Mammary epithelial cell (primary cell): ENCODE results near the gene VEGFD.

ENCODE experiments used
- CTCF ChIP-seq, 2 donors: IDR thresholded peaks in 1 of 2; conservative IDR thresholded peaks in 1 of 2; 2 replicates each; pipeline ENCODE4 v1.5.1; 2011 to 2012; ENCODE audit warnings: inconsistent platforms in 2 of 2, low read length in 2 of 2, mild to moderate bottlenecking in 2 of 2, control low read depth in 1 of 2, low read depth in 1 of 2; ENCODE audit not compliant: insufficient read depth in 1 of 2; ENCODE audit errors: extremely low read depth in 1 of 2
- EZH2 ChIP-seq: IDR thresholded peaks from 2 replicates; pipeline ENCODE4 v1.6.1; 2012; ENCODE audit warnings: low read length, inconsistent platforms, borderline replicate concordance

- TF ChIP-seq CTCF (conservative IDR thresholded peaks at IDR 0.05 in 1 of 2, IDR thresholded peaks at IDR 0.05 in 1 of 2; ENCODE audit: extremely low read depth in 1 of 2, insufficient read depth in 1 of 2, low read depth in 1 of 2, low read length in 2 of 2) (no peak), EZH2 (no peak)
Measured at GRCh38 chrX:15336023-15336413, 48.2 kb downstream of the VEGFD start.
